GM23248 (cell line): ENCODE measurements around the gene SRD5A3.

Experiments used
- EZH2 ChIP-seq: fragments of 200-600 bp; sonication (generic); IDR thresholded peaks from 2 replicates; pipeline ENCODE4 v1.6.1; 2018; ENCODE audit warnings: antibody characterized with exemption, mild to moderate bottlenecking; ENCODE audit not compliant: insufficient read depth, poor library complexity, severe bottlenecking
- EZH2phosphoT487 ChIP-seq: fragments of 200-600 bp; sonication (generic); IDR thresholded peaks from 2 replicates; pipeline ENCODE4 v1.6.1; 2018; ENCODE audit warnings: antibody characterized with exemption, moderate library complexity, mild to moderate bottlenecking, low read depth; ENCODE audit not compliant: insufficient read depth

DNA sequence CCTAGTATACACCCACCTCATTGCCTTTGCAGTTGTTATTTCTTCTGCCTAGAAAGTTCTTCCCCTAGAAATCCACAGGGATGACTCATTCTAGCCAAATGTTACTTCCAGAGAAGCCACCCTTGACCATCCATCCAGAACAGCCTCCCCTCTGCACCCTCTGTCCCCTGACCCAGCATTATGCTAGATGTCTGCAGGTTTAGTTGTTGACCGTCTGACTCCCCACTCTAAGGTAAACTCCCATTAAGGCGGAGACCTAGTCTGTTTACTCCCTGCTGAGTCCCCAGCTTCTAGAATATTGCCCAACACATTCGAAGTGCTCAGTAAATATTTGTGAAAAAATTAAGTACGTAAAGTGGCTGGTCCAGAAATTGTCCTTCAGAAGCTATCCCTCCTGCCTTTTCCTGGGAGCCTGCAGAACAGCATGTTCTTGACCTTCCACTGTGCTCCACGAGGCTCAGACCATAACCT lies 11.0 kb downstream of the SRD5A3 start:
- TF ChIP-seq EZH2 (no peak), EZH2phosphoT487 (no peak)
